ENCODE results near the gene CLSTN2.

DNA sequence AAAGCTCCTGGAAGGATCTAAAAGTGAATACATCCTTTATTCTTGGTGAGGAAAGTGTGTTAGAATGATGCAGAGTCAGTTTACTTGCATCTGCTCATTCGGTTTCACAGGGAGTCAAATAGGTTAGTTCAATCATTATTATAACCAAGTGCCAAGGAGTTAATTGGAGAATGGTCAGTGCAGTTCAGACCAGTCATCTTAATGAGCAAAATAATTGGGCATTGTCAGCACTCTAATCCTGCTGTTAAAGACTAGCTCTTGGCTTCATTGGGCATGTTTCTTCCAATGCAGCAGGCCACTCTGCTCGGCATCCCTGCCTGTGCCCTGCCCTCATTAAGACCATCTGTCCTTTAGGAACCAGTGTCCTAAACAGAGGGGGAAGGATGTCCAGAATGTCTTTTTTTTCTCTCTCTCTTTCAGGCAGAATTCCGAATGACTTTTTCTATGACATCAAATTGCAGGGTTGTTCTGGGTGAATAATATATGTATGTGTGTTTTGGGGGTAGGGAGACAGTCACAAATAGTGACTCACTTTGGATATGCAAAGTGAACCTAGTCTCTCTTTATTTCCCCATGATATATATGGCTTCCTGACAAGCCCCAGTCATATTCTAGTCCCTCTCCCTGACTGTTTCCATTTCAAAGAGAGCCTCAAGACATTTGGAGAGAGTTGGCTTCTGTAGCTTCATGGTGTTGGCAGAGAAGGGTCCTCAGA lies 537.5 kb downstream of the CLSTN2 start:
- TF ChIP-seq, protein P1, sequence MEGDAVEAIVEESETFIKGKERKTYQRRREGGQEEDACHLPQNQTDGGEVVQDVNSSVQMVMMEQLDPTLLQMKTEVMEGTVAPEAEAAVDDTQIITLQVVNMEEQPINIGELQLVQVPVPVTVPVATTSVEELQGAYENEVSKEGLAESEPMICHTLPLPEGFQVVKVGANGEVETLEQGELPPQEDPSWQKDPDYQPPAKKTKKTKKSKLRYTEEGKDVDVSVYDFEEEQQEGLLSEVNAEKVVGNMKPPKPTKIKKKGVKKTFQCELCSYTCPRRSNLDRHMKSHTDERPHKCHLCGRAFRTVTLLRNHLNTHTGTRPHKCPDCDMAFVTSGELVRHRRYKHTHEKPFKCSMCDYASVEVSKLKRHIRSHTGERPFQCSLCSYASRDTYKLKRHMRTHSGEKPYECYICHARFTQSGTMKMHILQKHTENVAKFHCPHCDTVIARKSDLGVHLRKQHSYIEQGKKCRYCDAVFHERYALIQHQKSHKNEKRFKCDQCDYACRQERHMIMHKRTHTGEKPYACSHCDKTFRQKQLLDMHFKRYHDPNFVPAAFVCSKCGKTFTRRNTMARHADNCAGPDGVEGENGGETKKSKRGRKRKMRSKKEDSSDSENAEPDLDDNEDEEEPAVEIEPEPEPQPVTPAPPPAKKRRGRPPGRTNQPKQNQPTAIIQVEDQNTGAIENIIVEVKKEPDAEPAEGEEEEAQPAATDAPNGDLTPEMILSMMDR (IDR thresholded peaks at IDR 0.05; ENCODE audit: low read depth, low read length, poor library complexity, severe bottlenecking): no peak
- no peak for TF ChIP-seq EZH2phosphoT487 (IDR thresholded peaks at IDR 0.05; ENCODE audit: borderline replicate concordance, low read length)

Data from DOHH2 (cell line).